GM21526 (cell line): ENCODE measurements around the gene MTFP1.

Experiments used
- ATAC-seq: cut with Tn5 transposase; IDR thresholded peaks from one replicate; pipeline ENCODE4 v1.9.1; 2021; ENCODE audit warnings: moderate library complexity; ENCODE audit not compliant: unreplicated experiment, low FRiP score

The MTFP1 gene, protein sequence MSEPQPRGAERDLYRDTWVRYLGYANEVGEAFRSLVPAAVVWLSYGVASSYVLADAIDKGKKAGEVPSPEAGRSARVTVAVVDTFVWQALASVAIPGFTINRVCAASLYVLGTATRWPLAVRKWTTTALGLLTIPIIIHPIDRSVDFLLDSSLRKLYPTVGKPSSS

DNA sequence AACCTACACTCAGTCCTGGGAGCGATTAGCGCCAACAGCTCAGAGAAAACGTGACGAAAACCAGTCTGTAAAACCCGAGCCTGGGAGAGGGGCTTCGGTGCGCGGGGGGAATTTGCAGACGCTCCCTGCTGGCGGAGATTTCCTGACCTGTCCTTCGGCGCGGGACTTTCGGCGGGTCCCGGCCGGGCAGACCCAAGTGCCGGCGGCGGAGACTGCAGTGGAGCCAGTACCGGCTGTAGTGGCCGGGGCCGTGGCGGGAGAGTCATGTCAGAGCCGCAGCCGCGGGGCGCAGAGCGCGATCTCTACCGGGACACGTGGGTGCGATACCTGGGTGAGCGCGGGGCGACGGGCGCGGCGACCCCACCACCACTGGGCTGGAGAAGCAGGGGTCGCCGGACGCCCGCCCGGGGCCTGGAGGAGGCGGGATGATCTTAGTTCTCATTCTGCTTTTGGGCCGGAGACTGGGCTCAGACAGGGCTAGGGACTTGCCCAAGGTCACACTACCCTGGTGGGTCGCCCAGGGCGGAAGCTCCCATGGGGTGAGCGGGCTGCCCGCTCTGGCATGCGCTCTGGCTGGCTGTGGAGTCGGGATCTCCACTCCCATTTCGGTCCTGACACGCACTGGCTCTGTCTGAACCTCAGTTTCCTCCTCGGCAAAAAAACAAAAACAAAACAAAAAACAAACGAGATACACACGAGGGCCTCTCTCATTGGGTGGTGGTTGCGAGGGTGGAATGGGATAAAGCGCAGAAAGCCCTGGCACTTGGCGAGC lies at the start of gene MTFP1:
Gene MTFP1 (plus strand): TSS at position 153 of the 772 bp plus-strand sequence. CDS start 112 bp downstream, at position 265.
- no peak for ATAC-seq

- ATAC-seq = no peak
These were observed 45.6 kb upstream of the MTFP1 start for GRCh38 chr22:30380011-30380410.

DNA sequence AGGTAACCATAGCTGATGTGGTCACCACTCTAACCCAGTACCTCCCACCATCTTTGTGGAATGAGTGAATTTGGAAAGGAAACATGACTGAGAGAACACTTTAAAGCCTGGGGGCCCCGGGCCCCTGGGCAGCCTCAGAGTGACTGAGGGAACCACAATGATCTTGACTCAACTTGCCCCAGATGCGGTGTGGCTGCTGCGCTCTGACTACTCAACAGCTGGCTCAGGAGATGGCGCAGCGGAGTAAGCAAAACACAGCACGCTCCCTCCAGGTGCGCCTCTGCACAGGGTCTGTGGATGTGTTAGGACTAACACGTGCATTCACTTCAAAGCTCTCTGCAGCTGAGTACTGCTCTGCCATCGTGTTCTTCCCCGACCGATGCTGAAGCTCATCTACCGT lies 44.3 kb upstream of the MTFP1 start:
- no peak for ATAC-seq

GRCh38 chr22:30382340-30382739 lies 43.2 kb upstream of the MTFP1 start:
- no peak for ATAC-seq

GRCh38 chr22:30383061-30383460 lies 42.5 kb upstream of the MTFP1 start:
- ATAC-seq = no peak

- no peak for ATAC-seq
These were observed 39.6 kb upstream of the MTFP1 start for GRCh38 chr22:30385942-30386341.

- ATAC-seq = no peak
These were observed 39.0 kb upstream of the MTFP1 start for GRCh38 chr22:30386608-30386959.

DNA sequence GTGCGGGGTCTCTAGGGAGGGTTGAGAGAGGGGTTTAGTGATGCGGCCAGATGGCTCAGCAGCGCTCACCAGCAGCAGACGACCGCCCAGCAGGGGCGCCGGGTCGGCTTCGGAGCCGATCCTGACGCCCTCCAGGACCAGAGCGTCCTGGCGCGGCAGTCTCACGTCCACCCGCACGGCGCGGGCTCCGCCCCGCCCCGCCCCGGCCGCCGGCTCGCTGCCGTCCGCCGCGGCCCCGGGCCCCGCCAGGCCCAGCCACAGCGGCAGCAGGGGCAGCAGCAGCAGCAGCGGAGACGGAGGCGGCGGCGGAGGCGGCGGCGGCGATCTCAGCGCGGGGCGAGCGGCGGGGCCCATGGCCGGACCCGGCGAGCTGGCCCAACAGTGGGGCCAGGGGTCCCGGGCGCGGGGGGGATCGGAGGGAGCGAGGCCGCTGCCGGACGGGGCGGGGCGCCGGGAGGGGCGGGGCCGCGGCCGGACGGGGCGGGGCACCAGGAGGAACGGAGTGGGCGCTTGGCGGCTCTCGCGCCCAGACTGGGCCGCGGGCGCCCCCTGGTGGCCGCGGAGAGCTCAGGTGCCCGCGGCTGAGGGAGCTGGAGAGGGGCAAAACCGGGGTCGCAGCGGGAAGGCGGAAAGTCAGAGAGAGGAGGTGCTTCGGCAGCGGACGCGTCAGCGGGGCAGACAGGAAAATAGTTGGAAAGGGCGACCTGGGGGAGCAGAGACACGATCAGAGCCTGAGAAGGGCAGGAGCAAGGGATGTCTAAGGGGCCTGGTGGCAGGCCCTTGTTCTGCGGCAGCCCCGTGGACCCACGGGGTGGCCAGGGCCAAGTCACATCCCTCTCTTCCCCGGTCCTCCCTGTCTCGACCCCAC lies 38.4 kb upstream of the MTFP1 start, which contains the start of gene RNF215:
Gene RNF215 (minus strand): TSS at position 452 of the 868 bp plus-strand sequence. CDS start 98 bp downstream, at position 354.
- ATAC-seq = peak; percentile 49

DNA sequence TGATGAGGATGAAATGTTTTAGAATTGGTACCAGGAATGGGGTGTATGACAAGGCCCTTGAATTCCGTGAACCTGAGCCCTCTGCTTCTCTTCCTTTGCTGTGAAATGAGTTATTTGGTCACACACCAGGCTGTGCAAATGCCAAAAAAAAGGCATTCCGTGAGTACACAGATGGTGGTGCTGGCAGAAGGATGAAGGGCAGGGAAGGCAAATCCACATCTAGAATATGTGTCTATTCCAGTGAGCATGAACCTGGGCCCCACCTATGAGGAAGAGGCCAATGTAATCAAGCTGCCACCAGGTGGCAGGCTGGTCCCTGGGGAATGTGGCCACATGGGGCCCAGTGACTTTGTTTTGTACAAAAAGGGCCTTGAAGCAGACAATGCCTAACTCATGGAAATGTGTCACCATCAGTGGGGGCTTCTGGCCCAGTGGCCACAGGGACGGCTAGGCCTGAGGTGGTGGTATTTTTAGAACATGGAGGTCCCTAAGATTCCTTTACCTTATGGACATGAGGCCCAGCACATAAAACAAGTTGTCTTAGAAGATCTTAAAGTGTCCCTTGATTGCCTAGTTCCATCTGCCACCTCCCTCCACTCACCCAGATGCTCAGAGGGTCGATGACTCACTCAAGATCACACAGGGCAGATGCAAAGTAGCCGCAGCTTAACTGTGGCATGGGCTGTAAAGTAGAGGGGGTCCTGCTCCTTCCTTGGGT lies 34.4 kb upstream of the MTFP1 start:
- no peak for ATAC-seq

DNA sequence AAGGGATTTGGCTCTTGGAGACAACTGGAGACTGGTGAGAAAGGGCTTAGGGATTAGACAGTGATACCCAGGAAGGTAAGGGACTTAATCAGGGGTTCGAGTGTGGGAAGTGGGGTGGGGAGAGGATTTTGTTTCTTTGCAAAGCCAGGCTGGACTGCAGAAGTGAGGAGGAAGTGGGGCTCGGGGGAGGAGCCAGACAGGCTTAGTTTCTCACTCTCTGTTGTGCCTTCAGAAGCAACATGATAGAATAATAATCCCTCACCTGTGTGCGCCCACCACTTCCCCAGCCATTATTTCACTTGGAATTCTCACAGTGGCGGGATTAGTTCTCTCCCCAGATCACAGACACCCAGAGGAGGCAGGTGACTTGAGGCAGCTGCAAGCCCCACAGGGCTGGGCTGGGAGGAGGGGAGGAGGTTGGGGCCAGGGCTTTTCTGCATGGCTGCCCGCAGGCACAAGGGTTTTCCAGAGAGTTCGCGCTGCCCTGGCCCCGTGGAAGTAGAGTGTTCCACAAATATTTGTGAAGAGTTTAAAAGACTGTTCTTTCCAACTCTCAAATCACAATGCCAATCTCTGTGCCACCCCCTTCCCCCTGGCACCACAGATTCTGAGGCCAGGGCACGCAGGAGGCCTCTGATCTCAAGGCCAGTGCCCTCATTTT lies 32.8 kb upstream of the MTFP1 start:
- ATAC-seq = no peak

DNA sequence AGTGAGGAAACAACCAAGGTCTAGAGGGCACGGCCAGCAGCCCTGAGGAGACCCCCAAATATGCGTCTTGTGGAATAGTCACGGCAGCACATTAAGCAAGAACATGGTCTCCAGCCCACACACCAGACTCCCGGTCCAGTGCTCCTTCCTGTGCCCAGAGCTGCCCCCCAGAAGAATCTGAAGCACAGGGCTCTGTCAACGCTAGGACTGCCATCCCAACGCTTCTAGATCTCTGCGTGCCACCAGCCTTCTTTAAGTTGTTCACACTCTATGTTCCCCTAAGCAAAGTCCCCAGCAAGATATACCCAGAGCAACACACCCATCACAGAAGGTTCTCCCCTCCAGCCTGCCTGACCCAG lies 32.3 kb upstream of the MTFP1 start:
- no peak for ATAC-seq

- ATAC-seq = no peak
These were observed 31.7 kb upstream of the MTFP1 start for GRCh38 chr22:30393885-30394284.

DNA sequence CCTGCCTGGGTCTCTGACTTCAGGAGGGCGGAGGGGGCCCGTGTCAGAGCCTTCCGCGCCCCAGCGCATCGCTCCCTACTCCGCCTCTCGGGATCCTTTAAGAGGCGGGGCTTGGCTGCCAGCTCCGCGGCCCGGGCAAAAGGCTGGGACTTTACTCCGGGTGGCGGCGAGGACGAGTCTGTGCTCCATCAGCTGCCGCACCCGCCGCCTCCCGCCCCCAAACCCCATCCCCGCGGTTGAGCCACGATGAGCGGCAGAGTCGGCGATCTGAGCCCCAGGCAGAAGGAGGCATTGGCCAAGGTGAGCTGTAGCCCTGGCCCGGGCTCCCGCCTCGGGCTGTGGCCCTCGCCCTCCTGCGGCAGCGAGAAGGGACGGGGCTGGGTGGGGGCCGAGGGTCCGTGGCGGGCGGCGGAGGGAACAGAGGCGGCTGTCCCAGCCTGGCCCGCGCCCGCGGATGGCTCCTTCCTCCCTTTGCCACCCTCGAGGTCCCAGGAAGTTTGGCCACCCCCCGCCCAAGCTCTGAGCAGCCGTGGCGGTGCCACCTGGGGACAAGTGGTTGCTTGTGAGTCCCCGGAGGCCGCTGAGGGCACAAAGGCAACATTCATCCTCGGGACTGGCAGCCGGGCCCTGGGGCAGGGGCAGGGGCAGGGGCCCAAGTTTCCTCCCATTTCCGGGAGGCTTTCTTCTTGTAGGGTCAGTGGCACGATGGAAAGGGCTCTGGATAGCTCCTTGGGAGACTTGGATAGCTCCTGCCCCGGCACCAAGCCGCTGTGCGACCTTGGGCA lies 28.5 kb upstream of the MTFP1 start, which contains the start of gene SEC14L2:
Gene SEC14L2 (plus strand): TSS at position 148 of the 785 bp plus-strand sequence. CDS start 99 bp downstream, at position 247.
- no peak for ATAC-seq

DNA sequence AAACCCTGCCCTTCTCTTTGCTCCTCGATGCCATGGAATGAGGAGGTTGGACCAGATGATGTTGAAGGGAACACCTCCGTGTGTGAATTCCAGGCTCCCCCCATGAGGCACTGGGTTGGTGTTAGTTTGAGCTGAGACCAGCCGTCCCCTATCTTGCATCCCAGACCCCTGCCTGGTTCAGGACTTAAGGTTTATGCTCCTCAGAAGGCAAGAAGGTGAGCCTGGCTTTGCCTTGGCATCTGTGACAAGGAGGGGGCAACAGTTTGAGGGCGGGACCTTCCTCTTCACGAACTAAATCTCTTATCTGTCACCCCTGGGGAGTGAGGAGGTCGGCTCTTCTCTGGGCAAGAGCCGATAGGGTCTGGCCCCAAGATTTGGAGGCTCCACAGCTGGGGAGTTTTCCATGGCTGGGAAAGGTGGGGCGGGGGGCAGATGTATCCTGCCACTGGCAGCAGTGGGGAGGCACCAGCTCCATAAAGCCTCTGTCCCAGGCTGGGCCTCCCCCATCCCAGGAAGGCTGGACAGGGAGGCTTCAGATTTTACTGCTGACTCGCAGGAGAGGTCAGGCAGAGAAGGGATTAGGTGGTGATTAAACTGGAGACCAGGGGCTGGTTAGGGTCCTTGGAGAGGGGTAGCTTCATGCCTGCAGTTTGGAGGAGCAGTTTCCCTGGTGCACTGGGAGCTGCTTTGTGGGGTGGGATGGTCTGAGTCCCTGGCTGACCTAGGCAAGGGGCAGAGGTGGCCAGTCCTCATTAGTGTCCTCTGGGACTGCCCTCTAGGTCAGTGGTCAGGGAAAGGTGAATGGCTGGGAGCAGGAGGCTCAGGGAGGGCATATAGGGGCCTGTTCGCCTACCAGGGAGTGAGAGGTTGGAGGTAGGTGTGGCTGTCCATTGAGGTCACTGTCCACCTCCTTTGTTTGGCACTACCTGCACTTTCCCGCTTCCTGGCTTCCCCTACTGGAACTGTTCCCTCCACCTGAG lies 27.6 kb upstream of the MTFP1 start:
- ATAC-seq = no peak

DNA sequence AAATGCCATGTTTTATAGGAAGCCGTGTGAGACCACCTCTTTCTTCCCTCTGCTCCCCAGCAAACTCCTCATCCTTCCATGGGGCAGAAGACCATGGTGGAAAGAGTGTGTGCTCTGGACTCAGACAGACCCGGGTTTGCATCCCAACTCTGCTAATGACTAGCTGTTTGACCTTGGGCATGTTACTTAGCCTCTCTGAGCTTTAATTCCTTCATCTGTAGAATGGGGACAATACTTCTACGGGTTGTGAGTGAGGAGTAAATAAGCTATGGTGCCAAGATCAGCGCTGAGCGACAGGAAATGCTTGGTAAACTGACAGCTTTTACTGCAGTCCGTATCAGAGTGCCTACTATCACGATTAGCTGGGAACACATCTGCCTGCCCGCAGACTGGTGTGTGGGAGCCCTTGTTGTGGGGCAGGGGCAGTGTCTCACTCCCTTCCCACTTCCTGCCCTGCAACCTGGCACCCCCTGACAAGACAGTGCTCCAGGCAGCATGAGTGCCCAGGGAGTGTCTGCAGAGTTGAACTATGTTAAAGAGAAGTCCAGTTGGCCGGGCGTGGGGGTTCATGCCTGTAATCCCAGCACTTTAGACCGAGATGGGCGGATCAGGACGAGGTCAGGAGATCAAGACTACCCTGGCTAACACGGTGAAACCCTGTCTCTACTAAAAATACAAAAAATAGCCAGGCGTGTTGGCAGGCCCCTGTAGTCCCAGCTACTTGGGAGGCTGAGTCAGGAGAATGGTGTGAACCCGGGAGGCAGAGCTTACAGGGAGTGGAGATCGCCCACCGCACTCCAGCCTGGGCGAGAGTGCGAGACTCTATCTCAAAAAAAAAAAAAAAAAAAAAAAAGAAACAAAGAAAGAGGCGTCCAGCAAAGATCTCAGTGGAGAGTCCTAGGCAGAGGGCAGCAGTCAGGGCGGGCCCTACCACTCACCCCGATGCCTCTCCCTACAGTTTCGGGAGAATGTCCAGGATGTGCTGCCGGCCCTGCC lies 26.6 kb upstream of the MTFP1 start:
- ATAC-seq = no peak

GRCh38 chr22:30399718-30400117 lies 25.9 kb upstream of the MTFP1 start:
- no peak for ATAC-seq

DNA sequence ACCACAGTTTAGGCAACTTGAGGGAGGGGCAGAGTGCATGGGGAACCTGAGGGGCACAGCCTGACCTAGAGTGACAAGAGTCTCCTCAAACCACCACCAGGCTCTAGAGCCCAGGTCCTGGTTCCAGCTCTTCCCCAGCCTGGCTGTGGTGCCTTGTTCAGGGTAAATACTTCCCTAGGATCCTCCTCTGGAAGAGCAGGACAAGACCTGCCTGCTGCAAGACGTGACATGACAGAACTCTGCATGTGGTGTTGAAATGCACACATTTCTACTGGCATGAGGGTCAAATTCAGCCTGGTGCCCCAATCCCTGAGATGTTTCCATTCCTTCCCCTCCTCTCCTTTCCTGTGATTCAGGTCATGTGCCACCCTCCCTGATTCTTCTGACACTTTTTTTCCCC lies 25.4 kb upstream of the MTFP1 start:
- ATAC-seq = no peak
